GM18517 (cell line): Measurements from ENCODE around the gene NELFE.
A peak's percentile ranks its signal among the peaks of the same experiment; 100 is the strongest.
"Not testable (repeated sequence)": the region's sequence is repeated elsewhere in the genome, so short reads cannot be mapped to it uniquely, and the experiment has no call there.

Experiments
- ATAC-seq: cut with Tn5 transposase; IDR thresholded peaks from one replicate; pipeline ENCODE4 v1.9.1; 2021; ENCODE audit warnings: mild to moderate bottlenecking, moderate library complexity; ENCODE audit not compliant: unreplicated experiment

Gene NELFE, protein sequence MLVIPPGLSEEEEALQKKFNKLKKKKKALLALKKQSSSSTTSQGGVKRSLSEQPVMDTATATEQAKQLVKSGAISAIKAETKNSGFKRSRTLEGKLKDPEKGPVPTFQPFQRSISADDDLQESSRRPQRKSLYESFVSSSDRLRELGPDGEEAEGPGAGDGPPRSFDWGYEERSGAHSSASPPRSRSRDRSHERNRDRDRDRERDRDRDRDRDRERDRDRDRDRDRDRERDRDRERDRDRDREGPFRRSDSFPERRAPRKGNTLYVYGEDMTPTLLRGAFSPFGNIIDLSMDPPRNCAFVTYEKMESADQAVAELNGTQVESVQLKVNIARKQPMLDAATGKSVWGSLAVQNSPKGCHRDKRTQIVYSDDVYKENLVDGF

DNA sequence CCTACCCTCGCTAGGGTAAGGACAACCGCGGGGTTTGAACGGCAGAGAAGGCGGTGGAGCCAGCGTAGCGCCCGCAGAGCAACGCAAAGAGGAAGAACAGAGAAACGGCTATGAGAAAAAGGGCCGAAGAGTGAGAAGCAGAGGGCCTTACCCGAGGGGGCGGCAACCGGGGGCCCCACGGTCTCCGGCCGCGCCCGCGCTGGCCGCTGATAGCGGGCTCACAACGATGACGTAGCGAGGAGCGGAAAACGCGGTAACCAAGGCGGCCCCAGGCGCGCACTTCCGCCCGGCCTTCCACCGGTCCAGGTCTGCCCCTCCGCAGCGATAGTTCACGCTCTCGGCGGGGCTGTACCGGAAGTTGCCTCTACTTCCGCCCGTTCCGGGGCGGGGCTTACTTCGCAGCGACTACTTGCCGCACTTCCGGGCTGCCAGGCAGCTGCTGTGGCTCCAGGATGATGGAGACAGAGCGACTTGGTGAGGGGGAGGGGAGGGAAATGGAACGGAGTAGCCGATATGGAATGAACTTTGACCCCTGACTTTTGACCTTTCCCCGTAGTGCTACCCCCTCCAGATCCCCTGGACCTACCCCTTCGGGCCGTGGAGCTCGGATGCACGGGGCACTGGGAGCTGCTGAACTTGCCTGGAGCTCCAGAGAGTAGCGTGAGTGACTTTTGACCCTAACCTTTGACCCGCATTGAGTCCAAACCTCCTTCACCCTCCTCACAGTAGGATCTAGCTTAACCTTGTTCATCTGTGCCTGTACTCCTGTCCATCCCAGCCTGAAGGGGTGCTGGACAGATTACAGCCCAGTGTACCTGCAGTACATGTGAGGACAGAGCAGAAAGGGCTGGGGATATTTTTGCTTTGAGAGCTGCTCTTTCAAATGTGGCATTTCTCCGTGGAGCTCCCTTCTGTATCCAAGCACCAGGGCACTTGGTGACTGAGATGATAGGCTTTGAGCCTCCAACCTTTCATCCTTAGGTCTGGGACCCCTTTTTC lies at the start of gene NELFE, which contains the start of gene SKIC2:
TSS of gene NELFE (minus strand) at position 231 of the 999 bp plus-strand sequence. CDS start 525 bp downstream, outside the sequence.
TSS of gene SKIC2 (plus strand) at position 435 of the 999 bp plus-strand sequence. CDS start at position 453, 18 bp downstream.
- peak; percentile 88 for ATAC-seq

DNA sequence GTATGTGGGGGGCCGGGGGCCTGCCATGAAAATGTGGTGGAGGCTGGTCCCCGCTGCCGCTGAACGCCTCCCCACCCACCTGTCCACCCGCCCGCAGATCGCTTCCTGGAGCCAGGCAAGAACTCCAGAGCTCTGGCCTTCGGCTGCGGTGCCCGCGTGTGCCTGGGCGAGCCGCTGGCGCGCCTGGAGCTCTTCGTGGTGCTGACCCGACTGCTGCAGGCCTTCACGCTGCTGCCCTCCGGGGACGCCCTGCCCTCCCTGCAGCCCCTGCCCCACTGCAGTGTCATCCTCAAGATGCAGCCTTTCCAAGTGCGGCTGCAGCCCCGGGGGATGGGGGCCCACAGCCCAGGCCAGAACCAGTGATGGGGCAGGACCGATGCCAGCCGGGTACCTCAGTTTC lies 49.3 kb upstream of the NELFE start:
- ATAC-seq: not testable (repeated sequence)

DNA sequence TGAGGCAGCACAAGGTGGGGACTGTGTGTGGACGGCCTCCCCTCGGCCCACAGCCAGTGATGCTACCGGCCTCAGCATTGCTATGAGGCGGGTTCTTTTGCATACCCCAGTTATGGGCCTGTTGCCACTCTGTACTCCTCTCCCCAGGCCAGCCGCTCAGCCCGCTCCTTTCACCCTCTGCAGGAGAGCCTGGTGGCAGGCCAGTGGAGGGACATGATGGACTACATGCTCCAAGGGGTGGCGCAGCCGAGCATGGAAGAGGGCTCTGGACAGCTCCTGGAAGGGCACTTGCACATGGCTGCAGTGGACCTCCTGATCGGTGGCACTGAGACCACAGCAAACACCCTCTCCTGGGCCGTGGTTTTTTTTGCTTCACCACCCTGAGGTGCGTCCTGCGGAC lies 48.3 kb upstream of the NELFE start:
- not testable (repeated sequence) for ATAC-seq

DNA sequence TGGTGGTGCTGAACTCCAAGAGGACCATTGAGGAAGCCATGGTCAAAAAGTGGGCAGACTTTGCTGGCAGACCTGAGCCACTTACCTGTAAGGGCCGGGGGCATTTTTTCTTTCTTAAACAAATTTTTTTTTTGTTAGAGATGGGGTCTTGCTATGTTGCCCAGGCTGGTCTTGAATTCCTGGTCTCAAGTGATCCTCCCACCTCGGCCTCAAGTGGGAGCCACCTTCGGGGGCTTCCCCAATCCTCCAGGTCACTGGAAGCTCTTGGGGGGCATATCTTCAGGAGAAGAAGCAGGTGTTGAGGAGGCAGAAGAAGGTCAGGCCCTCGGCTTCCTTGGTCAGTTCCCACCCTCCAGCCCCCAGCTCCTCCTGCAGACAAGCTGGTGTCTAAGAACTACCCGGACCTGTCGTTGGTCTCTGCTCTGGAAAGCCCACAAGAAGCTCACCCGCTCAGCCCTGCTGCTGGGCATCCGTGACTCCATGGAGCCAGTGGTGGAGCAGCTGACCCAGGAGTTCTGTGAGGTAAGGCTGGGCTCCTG lies 47.3 kb upstream of the NELFE start:
- ATAC-seq: not testable (repeated sequence)

DNA sequence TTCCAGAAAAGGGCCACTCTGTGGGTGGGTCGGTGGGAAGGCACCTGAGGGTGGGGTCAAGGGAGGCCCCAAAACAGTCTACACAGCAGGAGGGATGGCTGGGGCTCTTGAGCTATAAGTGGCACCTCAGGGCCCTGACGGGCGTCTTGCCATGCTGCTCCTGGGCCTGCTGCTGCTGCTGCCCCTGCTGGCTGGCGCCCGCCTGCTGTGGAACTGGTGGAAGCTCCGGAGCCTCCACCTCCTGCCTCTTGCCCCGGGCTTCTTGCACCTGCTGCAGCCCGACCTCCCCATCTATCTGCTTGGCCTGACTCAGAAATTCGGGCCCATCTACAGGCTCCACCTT lies 46.7 kb upstream of the NELFE start:
- ATAC-seq: not testable (repeated sequence)

DNA sequence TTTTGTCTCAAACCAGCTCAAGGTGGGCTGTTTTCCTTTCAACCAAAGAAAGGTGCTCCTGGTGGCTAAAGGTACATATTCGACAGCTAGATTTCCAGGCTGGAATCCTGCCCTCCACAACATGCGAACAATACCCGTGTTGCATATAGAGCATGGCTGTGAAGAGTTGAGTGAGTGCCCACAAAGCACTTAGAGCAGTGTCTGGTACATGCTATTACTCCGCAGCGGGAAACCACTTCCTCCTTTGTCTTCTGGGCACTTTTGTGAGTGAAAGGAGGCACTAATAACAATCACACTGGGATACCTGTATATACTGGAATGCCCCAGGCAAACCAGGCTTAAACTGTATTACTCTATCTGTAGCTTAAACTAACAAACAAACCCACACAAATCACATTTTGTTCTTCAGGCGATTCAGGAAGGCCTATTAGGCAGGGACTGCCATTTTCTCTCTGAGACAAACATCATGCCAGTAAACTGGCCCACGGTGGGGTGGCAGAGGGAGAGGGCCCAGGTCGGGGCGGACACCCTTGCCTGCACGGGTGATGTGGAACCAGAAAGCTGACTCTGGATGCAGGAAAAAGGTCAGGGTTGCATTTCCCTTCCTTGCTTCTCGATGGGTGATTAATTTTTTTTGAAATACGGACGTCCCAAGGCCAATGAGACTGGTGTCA lies 46.2 kb upstream of the NELFE start:
- ATAC-seq: not testable (repeated sequence)

DNA sequence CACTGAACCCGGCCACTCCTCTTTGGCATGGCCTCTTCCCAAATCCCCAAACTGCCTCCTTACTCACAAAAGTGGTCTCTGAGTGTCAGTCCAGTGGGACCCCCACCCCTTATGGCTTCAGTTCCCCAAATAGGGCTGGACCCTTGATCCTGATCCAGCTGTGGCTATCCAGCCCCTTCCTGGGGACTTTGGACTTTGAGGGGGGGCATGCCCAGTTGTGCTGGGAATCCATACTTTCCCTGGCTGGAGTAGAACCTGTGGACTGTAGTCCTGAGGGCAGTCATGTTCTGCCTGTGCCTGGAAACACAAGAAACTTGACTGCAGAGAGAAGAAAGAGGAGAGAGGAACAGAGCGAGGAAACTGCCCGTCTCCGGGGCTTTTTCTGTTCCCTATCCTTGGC lies 45.6 kb upstream of the NELFE start:
- ATAC-seq: not testable (repeated sequence)

DNA sequence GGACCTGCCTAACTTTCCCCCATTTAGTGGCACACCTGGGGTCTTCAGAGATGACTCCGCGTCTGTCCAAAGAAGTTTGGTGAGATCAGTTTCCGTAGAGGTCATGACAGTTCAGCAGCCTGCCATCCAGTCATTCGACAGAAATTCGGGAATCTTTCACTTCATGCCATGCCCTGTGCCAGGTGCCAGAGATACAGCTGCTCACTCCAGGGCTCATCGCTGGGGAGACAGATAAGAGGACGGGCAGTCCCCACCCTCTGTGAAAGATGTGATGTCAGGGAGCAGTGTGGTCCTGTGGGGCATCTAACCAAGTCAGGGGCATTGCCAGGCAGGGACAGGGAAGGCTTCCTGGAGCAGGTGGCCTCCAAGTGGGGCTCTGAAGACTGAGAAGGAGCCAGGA lies 44.5 kb upstream of the NELFE start:
- not testable (repeated sequence) for ATAC-seq

DNA sequence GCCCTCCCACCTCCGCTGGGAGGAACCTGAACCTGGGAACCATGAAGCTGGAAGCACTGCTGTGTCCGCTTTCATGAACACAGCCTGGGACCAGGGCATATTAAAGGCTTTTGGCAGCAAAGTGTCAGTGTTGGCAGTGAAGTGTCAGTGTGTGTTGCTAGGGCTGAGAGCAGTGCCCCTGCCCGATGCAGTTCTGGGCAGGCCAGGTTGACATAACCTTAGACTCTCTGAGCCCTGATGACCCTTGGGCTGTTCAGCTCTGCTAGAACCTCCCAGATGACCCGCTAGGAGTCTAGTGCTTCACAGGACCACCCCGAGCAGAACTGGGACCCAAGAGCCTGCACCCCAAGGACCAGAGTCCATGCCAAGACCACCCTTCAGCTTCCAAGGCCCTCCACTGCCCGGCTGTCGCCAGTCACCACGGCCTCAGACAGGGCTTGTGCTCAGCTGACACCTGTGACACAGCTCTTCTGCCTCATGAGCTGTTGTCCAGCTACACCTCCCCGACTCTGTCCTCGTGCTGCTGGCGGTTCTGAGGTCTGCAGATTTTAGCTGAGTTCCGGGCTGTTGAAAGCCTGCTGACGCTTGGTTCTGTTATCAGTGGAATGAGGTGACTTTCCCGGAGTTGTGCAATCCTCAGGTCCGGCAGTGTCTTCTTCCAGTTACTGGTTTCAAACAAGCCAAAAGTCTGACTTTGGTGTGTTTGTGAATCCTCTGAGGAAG lies 43.9 kb upstream of the NELFE start:
- not testable (repeated sequence) for ATAC-seq

DNA sequence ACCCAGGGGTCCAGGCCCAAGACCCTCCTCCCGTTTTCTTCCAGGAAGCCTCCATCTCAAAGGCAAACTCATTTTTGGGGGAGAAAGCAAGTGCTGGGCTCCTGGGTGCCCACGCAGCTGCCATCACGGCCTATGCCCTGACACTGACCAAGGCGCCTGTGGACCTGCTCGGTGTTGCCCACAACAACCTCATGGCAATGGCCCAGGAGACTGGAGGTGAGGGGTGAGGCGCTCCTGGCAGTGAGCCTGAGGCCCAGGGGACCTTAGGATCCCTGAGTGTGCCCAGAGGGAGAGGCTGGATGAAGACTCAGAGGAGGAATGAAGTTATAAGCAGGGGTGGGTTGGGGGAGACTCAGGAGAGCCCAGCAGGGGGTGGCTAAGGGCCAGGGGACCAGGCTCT lies 37.6 kb upstream of the NELFE start:
- not testable (repeated sequence) for ATAC-seq

DNA sequence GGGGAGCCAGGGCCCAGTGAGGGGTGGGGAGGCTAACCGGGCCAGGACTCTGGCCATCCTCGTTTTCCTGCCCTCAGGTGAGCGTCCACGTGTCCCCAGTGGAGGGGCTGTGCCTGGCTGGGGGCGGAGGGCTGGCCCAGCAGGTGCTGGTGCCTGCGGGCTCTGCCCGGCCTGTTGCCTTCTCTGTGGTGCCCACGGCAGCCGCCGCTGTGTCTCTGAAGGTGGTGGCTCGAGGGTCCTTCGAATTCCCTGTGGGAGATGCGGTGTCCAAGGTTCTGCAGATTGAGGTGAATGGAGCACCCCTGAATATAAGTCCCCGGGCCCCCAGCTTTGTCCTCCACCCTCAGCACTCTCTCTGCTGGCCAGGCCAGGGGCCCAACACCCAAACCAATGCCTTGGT lies 35.6 kb upstream of the NELFE start:
- not testable (repeated sequence) for ATAC-seq

DNA sequence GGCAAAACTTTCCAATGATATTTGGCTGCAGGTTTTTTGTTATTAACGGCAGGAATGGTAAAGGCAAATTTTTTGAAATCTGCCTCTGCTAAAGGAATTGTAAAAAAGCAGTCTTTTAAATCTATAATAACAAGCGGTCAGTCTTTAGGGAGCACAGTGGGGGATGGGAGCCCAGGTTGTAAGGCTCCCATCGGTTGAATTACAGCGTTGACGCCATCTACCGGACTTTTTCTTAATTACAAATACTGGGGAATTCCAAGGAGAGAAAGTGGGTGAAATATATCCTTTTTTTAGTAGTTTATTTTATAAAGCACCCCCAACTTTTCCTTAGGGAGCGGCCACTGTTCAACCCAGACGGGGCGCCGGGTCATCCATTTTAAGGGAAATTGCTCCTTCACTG lies 30.6 kb upstream of the NELFE start:
- not testable (repeated sequence) for ATAC-seq

DNA sequence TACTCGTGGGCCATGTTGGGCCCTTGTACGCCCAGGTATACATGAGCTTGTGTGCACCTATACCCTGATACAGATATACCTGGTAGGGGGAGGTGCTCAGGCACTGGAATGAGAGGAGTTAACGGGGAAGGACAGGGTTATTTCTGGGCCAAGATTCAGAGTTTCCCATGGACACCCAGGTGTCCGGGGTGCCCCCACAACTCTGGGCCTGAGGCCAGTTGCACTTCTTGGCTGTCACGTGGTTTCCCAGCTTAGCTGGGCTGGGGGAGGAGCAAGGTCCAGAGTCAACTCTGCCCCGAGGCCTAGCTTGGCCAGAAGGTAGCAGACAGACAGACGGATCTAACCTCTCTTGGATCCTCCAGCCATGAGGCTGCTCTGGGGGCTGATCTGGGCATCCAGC lies 23.0 kb upstream of the NELFE start, which contains the start of gene C4A:
TSS of gene C4A (plus strand) at position 314 of the 400 bp plus-strand sequence. CDS start at position 365, 51 bp downstream.
- not testable (repeated sequence) for ATAC-seq

DNA sequence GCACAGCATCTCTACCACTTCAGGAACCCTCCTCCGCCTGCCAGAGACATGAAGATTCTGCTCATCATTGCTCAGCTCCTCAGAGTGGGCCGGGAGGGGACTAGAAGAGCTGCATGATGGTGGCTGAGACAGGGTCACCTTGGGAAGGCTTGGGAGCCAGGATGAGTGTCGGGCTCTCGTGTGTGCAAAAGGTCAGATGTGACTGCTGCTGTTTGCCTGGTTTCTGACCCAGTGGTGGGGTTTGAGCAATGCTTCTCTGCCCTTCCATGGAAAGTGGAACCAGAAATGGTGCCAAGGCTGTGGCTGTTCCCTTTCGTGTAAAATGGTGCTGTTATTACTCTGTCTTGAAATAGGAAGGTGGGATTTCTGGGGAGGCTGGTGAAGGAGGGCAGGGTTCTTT lies 22.2 kb upstream of the NELFE start:
- ATAC-seq: not testable (repeated sequence)

DNA sequence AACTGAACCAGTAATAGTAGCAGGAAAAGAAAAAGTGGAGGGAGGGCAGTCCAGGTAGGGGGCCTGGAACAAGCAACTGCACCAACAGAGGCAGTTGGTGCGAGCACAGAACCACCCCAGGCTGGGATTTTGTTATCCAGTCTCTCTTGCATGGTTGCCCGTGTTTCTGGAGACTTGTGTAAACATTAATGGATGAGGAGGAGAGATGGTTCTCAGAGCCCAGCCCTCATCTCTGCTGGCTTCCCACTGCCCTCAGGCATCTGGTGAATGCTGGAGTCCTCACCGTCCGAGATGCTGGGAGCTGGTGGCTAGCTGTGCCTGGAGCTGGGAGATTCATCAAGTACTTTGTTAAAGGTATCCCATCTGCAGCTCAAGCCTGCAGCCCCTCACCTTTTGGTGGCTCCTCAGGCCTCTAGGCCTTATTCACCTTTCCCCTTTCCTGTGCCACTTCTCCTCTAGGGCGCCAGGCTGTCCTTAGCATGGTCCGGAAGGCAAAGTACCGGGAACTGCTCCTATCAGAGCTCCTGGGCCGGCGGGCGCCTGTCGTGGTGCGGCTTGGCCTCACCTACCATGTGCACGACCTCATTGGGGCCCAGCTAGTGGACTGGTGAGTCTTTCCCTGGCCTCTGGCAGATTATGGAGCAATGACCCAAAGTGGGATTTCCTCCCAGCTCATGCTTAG lies 21.6 kb upstream of the NELFE start:
- ATAC-seq: not testable (repeated sequence)

DNA sequence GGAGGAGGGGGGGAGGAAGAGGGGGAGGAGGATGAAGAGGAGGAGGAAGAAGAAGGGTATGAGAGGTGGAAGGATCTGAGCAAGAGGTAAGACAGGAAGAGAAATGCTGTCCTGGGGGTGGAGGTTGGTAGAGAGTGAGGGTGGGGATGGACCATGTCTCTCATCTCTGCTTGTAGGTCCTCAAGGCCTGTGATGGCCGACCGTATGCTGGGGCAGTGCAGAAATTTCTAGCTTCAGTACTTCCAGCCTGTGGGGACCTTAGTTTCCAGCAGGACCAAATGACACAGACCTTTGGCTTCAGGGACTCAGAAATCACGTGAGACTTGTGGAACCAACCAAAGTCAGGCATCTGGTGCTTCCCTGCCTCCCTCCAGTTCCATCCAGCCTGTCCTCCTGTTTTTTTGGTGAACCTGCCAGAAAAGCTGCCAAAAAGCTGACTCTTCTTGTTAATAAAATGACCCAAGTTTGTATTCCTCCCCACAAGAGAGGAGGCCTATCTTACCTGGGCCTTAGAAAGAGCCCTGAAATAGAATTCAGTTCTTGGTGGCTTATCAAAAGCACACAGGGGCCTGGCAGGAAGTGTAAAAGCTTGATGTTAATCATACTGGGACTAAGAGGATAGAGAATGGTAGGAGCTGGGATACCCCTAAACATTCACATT lies 20.6 kb upstream of the NELFE start:
- ATAC-seq: no peak

DNA sequence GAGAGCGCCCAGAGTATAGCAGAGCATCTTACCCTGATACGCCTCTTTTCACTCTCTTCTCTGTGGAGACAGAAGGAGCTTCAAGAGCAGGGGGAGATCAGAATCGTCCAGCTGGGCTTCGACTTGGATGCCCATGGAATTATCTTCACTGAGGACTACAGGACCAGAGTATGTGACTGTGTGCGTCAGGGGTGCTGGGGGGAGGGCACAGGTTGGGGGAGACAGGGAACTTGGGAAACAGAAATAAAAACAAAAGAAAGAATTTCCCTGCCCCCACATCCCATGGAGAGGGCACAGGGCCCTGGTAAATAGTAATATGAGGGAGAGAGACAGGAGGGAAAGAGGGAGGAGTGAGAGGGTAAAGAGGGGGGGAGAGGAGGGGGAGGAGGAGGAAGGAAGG lies 20.1 kb upstream of the NELFE start:
- no peak for ATAC-seq

DNA sequence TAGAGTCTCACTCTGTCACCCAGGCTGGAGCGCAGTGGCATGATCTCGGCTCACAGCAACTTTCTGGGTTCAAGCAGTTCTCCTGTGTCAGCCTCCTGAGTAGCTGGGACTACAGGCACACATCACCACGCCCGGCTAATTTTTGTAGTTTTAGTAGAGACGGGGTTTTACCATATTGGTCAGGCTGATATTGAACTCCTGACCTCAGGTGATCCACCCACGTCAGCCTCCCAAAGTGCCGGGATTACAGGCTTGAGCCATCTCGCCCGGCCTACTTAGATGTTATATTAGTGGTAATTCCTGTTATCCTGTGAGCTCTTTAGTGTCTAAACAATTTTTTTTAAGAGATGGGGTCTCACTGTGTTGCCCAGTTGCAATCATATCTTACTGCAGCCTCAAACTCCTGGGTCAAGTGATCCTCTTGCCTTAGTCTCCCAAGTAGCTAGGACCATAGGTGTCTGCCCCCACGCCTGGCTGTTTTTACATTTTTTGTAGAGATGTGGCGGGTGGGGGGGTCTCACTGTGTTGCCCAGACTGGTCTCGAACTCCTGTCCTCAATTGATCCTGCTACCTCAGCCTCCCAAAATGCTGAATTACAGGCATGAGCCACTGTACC lies 19.2 kb upstream of the NELFE start:
- ATAC-seq: no peak
